ENCODE data around the gene SAP30L. TPM values are rescaled to one million over a fixed set of nuclear protein-coding genes. Genes with fewer than 3 reads are reported as not detected.
A peak's percentile ranks its signal among the peaks of the same experiment; 100 is the strongest.

Gene SAP30L
- total and polyA plus RNA-seq, 2 experiments from 2014 or later, result 21.4 to 29.3 TPM

- TF ChIP-seq REST (IDR thresholded peaks at IDR 0.05; ENCODE audit: unreplicated experiment), result no peak
- TF ChIP-seq POLR2AphosphoS5 (IDR thresholded peaks at IDR 0.05; ENCODE audit: low read depth), result no peak
- TF ChIP-seq NANOG (IDR thresholded peaks at IDR 0.05; ENCODE audit: borderline replicate concordance), result no peak
- TF ChIP-seq CREB1 (CRISPR knock-in tag; IDR thresholded peaks at IDR 0.05; ENCODE audit: low read depth), result no peak
Observed at GRCh38 chr5:154442801-154443200, 3.0 kb upstream of the SAP30L start.

GRCh38 chr5:154444556-154445421 is 1.0 kb upstream of the SAP30L start:
- no peaks in the 10 kb centered on the region for H3K9me3 Mint-ChIP-seq
- Histone ChIP-seq H3K27ac (ENCODE audit: low read depth) (no peak overlapping the region), H3K9me2 (ENCODE audit: insufficient read depth) (no peaks in the 10 kb centered on the region), H4K20me1 (replicated peaks; ENCODE audit: insufficient read depth) (peaks cover 20% of the 10 kb centered on the region), H3K27me3 (ENCODE audit: insufficient read depth) (peaks cover 20% of the 10 kb centered on the region), H2AFZ (peak overlapping the region; percentile 99), H3K79me2 (replicated peaks; ENCODE audit: insufficient read depth) (peaks cover 22% of the 10 kb centered on the region), H3K4me2 (peak overlapping the region; percentile 98), H3F3A (replicated peaks; ENCODE audit: low read depth) (0 out of 2 replicates have a peak, but pooled peaks cover 3% of the 10 kb centered on the region), H3K4me1 (ENCODE audit: insufficient read depth) (peaks cover 12% of the 10 kb centered on the region), H3K4me3 (peak overlapping the region; percentile 98), H3K36me3 (ENCODE audit: insufficient read depth) (peaks cover 4% of the 10 kb centered on the region; the same call in 1 of the 2 replicates)
- H3K27ac Mint-ChIP-seq, result no peak overlapping the region; the same call in 1 of the 2 replicates
- H3K27me3 Mint-ChIP-seq (ENCODE audit: insufficient read depth, low read depth, poor library complexity), result peaks cover 18% of the 10 kb centered on the region
- DNase-seq (ENCODE audit: low spot score) (peak; percentile 60), ATAC-seq (peak; percentile 50)
- H3K4me1 Mint-ChIP-seq, result peaks cover 14% of the 10 kb centered on the region; the same call in 2 of the 3 replicates
- H3K36me3 Mint-ChIP-seq (ENCODE audit: low read depth), result peaks cover 7% of the 10 kb centered on the region; the same call in 2 of the 3 replicates
- peak overlapping the region; percentile 98 for H3K4me3 Mint-ChIP-seq
- TF ChIP-seq ZNF462 (CRISPR knock-in tag; IDR thresholded peaks at IDR 0.05), result no peak
- no peak for TF ChIP-seq REST (IDR thresholded peaks at IDR 0.05; ENCODE audit: unreplicated experiment)

More at GRCh38 chr5:154442801-154443200, 3.0 kb upstream of the SAP30L start:
- Histone ChIP-seq H3K4me2 (no peak overlapping the region), H3K27me3 (ENCODE audit: insufficient read depth) (peaks cover 11% of the 10 kb centered on the region), H3K4me1 (ENCODE audit: insufficient read depth) (peaks cover 12% of the 10 kb centered on the region), H2AFZ (no peak overlapping the region), H3K36me3 (ENCODE audit: insufficient read depth) (peaks cover 14% of the 10 kb centered on the region; the same call in 1 of the 2 replicates), H3F3A (replicated peaks; ENCODE audit: low read depth) (0 out of 2 replicates have a peak, but pooled peaks cover 3% of the 10 kb centered on the region), H3K27ac (ENCODE audit: low read depth) (no peak overlapping the region), H3K79me2 (replicated peaks; ENCODE audit: insufficient read depth) (peaks cover 4% of the 10 kb centered on the region), H3K4me3 (no peak overlapping the region), H4K20me1 (replicated peaks; ENCODE audit: insufficient read depth) (peaks cover 7% of the 10 kb centered on the region; the same call in 1 of the 2 replicates), H3K9me2 (ENCODE audit: insufficient read depth) (no peaks in the 10 kb centered on the region)
- H3K36me3 Mint-ChIP-seq (ENCODE audit: low read depth), result peaks cover 14% of the 10 kb centered on the region
- H3K27ac Mint-ChIP-seq, result no peak overlapping the region
- peaks cover 12% of the 10 kb centered on the region; the same call in 2 of the 3 replicates for H3K4me1 Mint-ChIP-seq
- no peak overlapping the region for H3K4me3 Mint-ChIP-seq
- ATAC-seq (no peak), DNase-seq (ENCODE audit: low spot score) (no peak)
- H3K9me3 Mint-ChIP-seq, result no peaks in the 10 kb centered on the region
- H3K27me3 Mint-ChIP-seq (ENCODE audit: insufficient read depth, low read depth, poor library complexity), result peaks cover 16% of the 10 kb centered on the region
